Keratinocyte (primary cell): Measurements from ENCODE around the gene TPCN1. TPM values are rescaled to one million over a fixed set of nuclear protein-coding genes. Genes with fewer than 3 reads are reported as not detected.

Experiments used
- DNase-seq: peaks from one replicate; pipeline ENCODE4 v3.0.0-alpha.2; 2011; ENCODE audit warnings: low read depth, missing footprints, low spot score
- FAIRE-seq: peaks from 2 replicates; lab custom pipeline; 2011; peaks lifted over from hg19 to GRCh38; lab: Jason Lieb, UNC
- H2AFZ ChIP-seq: 2 replicates; pipeline ENCODE4 v1.6.0; 2012; ENCODE audit warnings: low read length, control low read depth, inconsistent platforms; ENCODE audit not compliant: control insufficient read depth
- H3K27ac ChIP-seq: 2 replicates; pipeline ENCODE4 v1.5.1; 2011; ENCODE audit warnings: low read length; ENCODE audit not compliant: control insufficient read depth, insufficient read depth
- H3K27me3 ChIP-seq: 3 replicates; pipeline ENCODE4 v1.6.0; 2011; ENCODE audit warnings: low read length; ENCODE audit not compliant: control insufficient read depth, insufficient read depth; ENCODE audit errors: extremely low read depth
- H3K36me3 ChIP-seq, 2 experiments: 2 replicates in 1 of 2; 3 replicates in 1 of 2; pipeline ENCODE4 v1.5.1; 2011; ENCODE audit warnings: low read length in 2 of 2, mild to moderate bottlenecking in 1 of 2; ENCODE audit not compliant: control insufficient read depth in 2 of 2, insufficient read depth in 2 of 2; ENCODE audit errors: extremely low read depth in 1 of 2
- H3K4me1 ChIP-seq: 3 replicates; pipeline ENCODE4 v1.5.1; 2011; ENCODE audit warnings: low read length; ENCODE audit not compliant: control insufficient read depth, insufficient read depth; ENCODE audit errors: extremely low read depth
- H3K4me2 ChIP-seq: 3 replicates; pipeline ENCODE4 v1.6.0; 2011; ENCODE audit warnings: low read depth, low read length; ENCODE audit not compliant: control insufficient read depth, insufficient read depth; ENCODE audit errors: extremely low read depth
- H3K4me3 ChIP-seq, 3 experiments: fragments of 200-600 bp in 1 of 3; sonication (generic) in 1 of 3; 2 replicates in 2 of 3; 3 replicates in 1 of 3; pipeline ENCODE4 v1.5.1; 2011 to 2016; ENCODE audit warnings: low read length in 3 of 3, mild to moderate bottlenecking in 3 of 3, control low read depth in 2 of 3, inconsistent platforms in 1 of 3, low read depth in 1 of 3, mixed read lengths in 1 of 3, mixed run types in 1 of 3, moderate library complexity in 1 of 3; ENCODE audit not compliant: control insufficient read depth in 2 of 3, insufficient read depth in 2 of 3; ENCODE audit errors: extremely low read depth in 1 of 3
- H3K79me2 ChIP-seq: 2 replicates; pipeline ENCODE4 v1.6.0; 2012; ENCODE audit warnings: low read length; ENCODE audit not compliant: control insufficient read depth, insufficient read depth
- H3K9ac ChIP-seq: 3 replicates; pipeline ENCODE4 v1.6.0; 2011; ENCODE audit warnings: low read length; ENCODE audit not compliant: control insufficient read depth, insufficient read depth; ENCODE audit errors: extremely low read depth
- H3K9me1 ChIP-seq: 3 replicates; pipeline ENCODE4 v1.6.0; 2011; ENCODE audit warnings: low read length; ENCODE audit not compliant: control insufficient read depth, insufficient read depth; ENCODE audit errors: extremely low read depth
- H3K9me3 ChIP-seq: 2 replicates; pipeline ENCODE4 v1.5.1; 2012; ENCODE audit warnings: low read depth, low read length; ENCODE audit not compliant: control insufficient read depth
- H4K20me1 ChIP-seq: 3 replicates; pipeline ENCODE4 v1.6.0; 2011; ENCODE audit warnings: low read length; ENCODE audit not compliant: control insufficient read depth, insufficient read depth; ENCODE audit errors: extremely low read depth
- CTCF ChIP-seq, 3 experiments: IDR thresholded peaks in 1 of 3; conservative IDR thresholded peaks in 1 of 3; optimal IDR thresholded peaks in 1 of 3; 2 replicates in 2 of 3; 3 replicates in 1 of 3; pipeline versions ENCODE3 to v1.5.1; 2011; ENCODE audit warnings: low read length in 3 of 3, mild to moderate bottlenecking in 3 of 3, moderate library complexity in 2 of 3, control low read depth in 1 of 3, inconsistent platforms in 1 of 3; ENCODE audit not compliant: insufficient read depth in 2 of 3; ENCODE audit errors: extremely low read depth in 1 of 3
- EZH2 ChIP-seq: IDR thresholded peaks from one replicate; pipeline ENCODE4 v1.6.1; 2012; ENCODE audit warnings: inconsistent platforms, mild to moderate bottlenecking, low read length, moderate library complexity
- dilution Hi-C: fragments of 300-500 bp; cut with MboI; formaldehyde crosslinking; loops from one replicate; pipeline ENCODE4 v1.7.0; 2020; ENCODE audit warnings: low sequenced_read_pairs; ENCODE audit not compliant: extremely low pct_ligation_motif_present
- polyA plus RNA-seq, 5 experiments: library from polyadenylated mRNA; depleted of rRNA in 3 of 5; stranded (reverse) in 3 of 5; stranded (forward) in 1 of 5; unstranded in 1 of 5; fragments of >200 nt; gene quantifications; 1 replicate in 1 of 5; 2 replicates in 3 of 5; 3 replicates in 1 of 5; pipeline versions ENCODE4 v1.2.1 to v1.2.3, GENCODE V29; 2011 to 2012; ENCODE audit warnings: missing spikeins in 2 of 5, low read depth in 1 of 5, low replicate concordance in 1 of 5

TPCN1 gene
- polyA plus RNA-seq, 1 donor (not counting 4 experiments of a cell fraction or from before 2014, with no cell fraction given), result 6.8 TPM

- dilution Hi-C loops, result no loop called here
- no peak overlapping the region for H3K9ac ChIP-seq
- DNase-seq, result no peak
- H3K4me3 ChIP-seq, result no peak overlapping the region
- H3K27me3 ChIP-seq, result no peaks in the 10 kb centered on the region
- H4K20me1 ChIP-seq, result no peaks in the 10 kb centered on the region
- H3K27ac ChIP-seq, result peak overlapping the region; percentile 94
- H3K9me1 ChIP-seq, result no peaks in the 10 kb centered on the region
- no peaks in the 10 kb centered on the region for H3K79me2 ChIP-seq
- FAIRE-seq, result no peak
- H2AFZ ChIP-seq, result no peak overlapping the region
- peaks cover 44% of the 10 kb centered on the region for H3K4me1 ChIP-seq
- H3K9me3 ChIP-seq, result no peaks in the 10 kb centered on the region
- H3K4me2 ChIP-seq, result no peak overlapping the region
- TF ChIP-seq CTCF (optimal IDR thresholded peaks at IDR 0.05 in 1 of 3, IDR thresholded peaks at IDR 0.05 in 1 of 3, conservative IDR thresholded peaks at IDR 0.05 in 1 of 3; ENCODE audit: extremely low read depth in 1 of 3, insufficient read depth in 2 of 3, low read length in 3 of 3) (no peak), EZH2 (no peak)
- no peaks in the 10 kb centered on the region for H3K36me3 ChIP-seq
These were observed 19.1 kb downstream of the TPCN1 start for GRCh38 chr12:113240395-113240794.

- peak overlapping the region; percentile 68 for H3K9ac ChIP-seq
These were observed 20.1 kb downstream of the TPCN1 start for GRCh38 chr12:113241191-113242025.

More at GRCh38 chr12:113241191-113242025, 20.1 kb downstream of the TPCN1 start:
- Histone ChIP-seq H3K4me3 (peak overlapping the region in 2 of 3 experiments; percentile 1 to 22), H3K9me3 (no peaks in the 10 kb centered on the region), H3K4me2 (peak overlapping the region; percentile 80), H3K36me3 (no peaks in the 10 kb centered on the region), H3K79me2 (no peaks in the 10 kb centered on the region), H2AFZ (peak overlapping the region; percentile 22), H3K9me1 (no peaks in the 10 kb centered on the region), H3K27me3 (no peaks in the 10 kb centered on the region), H3K27ac (peak overlapping the region; percentile 94), H4K20me1 (no peaks in the 10 kb centered on the region), H3K4me1 (peaks cover 54% of the 10 kb centered on the region)
- FAIRE-seq, result peak; percentile 79
- dilution Hi-C loops, result no loop called here
- peak; percentile 89 for DNase-seq
- TF ChIP-seq EZH2 (no peak), CTCF (optimal IDR thresholded peaks at IDR 0.05 in 1 of 3, IDR thresholded peaks at IDR 0.05 in 1 of 3, conservative IDR thresholded peaks at IDR 0.05 in 1 of 3; ENCODE audit: extremely low read depth in 1 of 3, insufficient read depth in 2 of 3, low read length in 3 of 3) (no peak)
